GM23248 (cell line): Measurements from ENCODE around the gene FABP1.

Source experiments
- EZH2 ChIP-seq: fragments of 200-600 bp; sonication (generic); IDR thresholded peaks from 2 replicates; pipeline ENCODE4 v1.6.1; 2018; ENCODE audit warnings: antibody characterized with exemption, mild to moderate bottlenecking; ENCODE audit not compliant: insufficient read depth, poor library complexity, severe bottlenecking
- EZH2phosphoT487 ChIP-seq: fragments of 200-600 bp; sonication (generic); IDR thresholded peaks from 2 replicates; pipeline ENCODE4 v1.6.1; 2018; ENCODE audit warnings: antibody characterized with exemption, moderate library complexity, mild to moderate bottlenecking, low read depth; ENCODE audit not compliant: insufficient read depth

DNA sequence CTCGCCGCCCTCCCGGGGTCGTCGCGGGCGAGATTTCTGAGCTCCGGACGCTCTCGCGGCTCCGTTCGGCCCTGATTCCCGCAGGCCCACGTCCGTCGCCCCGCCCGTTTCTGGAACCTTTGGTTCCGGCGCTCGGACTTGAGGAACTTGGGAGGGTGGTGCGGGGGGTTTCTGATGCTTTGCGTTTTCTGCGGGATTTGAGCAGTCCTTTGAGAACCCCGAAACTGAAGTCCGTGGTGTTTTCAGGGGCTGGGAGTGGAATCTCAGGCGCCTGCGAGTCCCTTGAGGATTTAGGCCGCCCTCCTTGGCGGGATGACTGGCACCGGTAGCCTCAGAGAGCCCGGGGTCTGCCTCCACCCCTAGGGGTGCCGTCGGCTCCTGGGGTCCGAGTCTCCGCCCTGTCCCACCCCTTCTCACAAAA, 42.6 kb upstream of the FABP1 start:
- no peak for TF ChIP-seq EZH2
- no peak for TF ChIP-seq EZH2phosphoT487
